Neural cell (in vitro differentiated cells): ENCODE data around the gene C6orf132. TPM values are rescaled to one million over a fixed set of nuclear protein-coding genes. Genes with fewer than 3 reads are reported as not detected.

Source experiments
- H2AFZ ChIP-seq: fragments of 200-600, 300-800 bp; sonication (generic), shearing (Covaris generic); 2 replicates; pipeline ENCODE4 v1.6.0; 2014; ENCODE audit warnings: low read depth, mild to moderate bottlenecking, antibody characterized with exemption, low read length, moderate library complexity
- H3F3A ChIP-seq: fragments of 200-600 bp; shearing (Covaris generic); 2 replicates; pipeline ENCODE4 v1.6.1; 2016; ENCODE audit warnings: mild to moderate bottlenecking, moderate library complexity, mixed read lengths, antibody characterized with exemption, low read length; ENCODE audit not compliant: insufficient read depth, poor library complexity, severe bottlenecking
- H3K27ac ChIP-seq: fragments of 200-600, 300-800 bp; sonication (generic), shearing (Covaris generic); 2 replicates; pipeline ENCODE4 v1.5.1; 2014; ENCODE audit warnings: mild to moderate bottlenecking, low read length, moderate library complexity
- H3K27me3 ChIP-seq: fragments of 300-800, 200-600 bp; sonication (generic), shearing (Covaris generic); 2 replicates; pipeline ENCODE4 v1.6.0; 2014; ENCODE audit warnings: mild to moderate bottlenecking, low read depth, low read length, moderate library complexity; ENCODE audit not compliant: insufficient read depth
- H3K36me3 ChIP-seq: fragments of 300-800, 200-600 bp; sonication (generic), shearing (Covaris generic); 2 replicates; pipeline ENCODE4 v1.5.1; 2014; ENCODE audit warnings: mild to moderate bottlenecking, antibody characterized with exemption, low read length, moderate library complexity; ENCODE audit not compliant: insufficient read depth
- H3K4me2 ChIP-seq: fragments of 300-800, 200-600 bp; sonication (generic), shearing (Covaris generic); 2 replicates; pipeline ENCODE4 v1.6.0; 2014; ENCODE audit warnings: mild to moderate bottlenecking, low read length
- H3K4me3 ChIP-seq: fragments of 300-800, 200-600 bp; sonication (generic), shearing (Covaris generic); 2 replicates; pipeline ENCODE4 v1.5.1; 2014; ENCODE audit warnings: mild to moderate bottlenecking, low read length, moderate library complexity
- H3K79me2 ChIP-seq: fragments of 200-600 bp; shearing (Covaris generic); replicated peaks from 2 replicates; pipeline ENCODE4 v1.6.0; 2014; ENCODE audit warnings: mild to moderate bottlenecking, low read length, moderate library complexity; ENCODE audit not compliant: insufficient read depth
- H3K9ac ChIP-seq: fragments of 300-800, 200-600 bp; sonication (generic), shearing (Covaris generic); 2 replicates; pipeline ENCODE4 v1.6.1; 2016; ENCODE audit warnings: mild to moderate bottlenecking, low read length, mixed read lengths
- H3K9me2 ChIP-seq: fragments of 200-600 bp; shearing (Covaris generic); 2 replicates; pipeline ENCODE4 v1.6.1; 2016; ENCODE audit warnings: mild to moderate bottlenecking, low read length, mixed read lengths; ENCODE audit not compliant: insufficient read depth
- H3K9me3 ChIP-seq: fragments of 200-600, 300-800 bp; sonication (generic), shearing (Covaris generic); 2 replicates; pipeline ENCODE4 v1.6.1; 2016; ENCODE audit warnings: mild to moderate bottlenecking, mixed run types, low read length, moderate library complexity, mixed read lengths
- H4K20me1 ChIP-seq: fragments of 200-600 bp; shearing (Covaris generic); 2 replicates; pipeline ENCODE4 v1.6.1; 2016; ENCODE audit warnings: mild to moderate bottlenecking, mixed run types; ENCODE audit not compliant: insufficient read depth
- CTCF ChIP-seq: fragments of 450-650 bp; IDR thresholded peaks from 2 replicates; pipeline ENCODE4 v1.5.1; 2014; ENCODE audit warnings: antibody characterized with exemption, mild to moderate bottlenecking, moderate library complexity; ENCODE audit not compliant: poor library complexity, severe bottlenecking
- EP300 ChIP-seq: fragments of 450-650 bp; conservative IDR thresholded peaks from 2 replicates; pipeline ENCODE4 v1.6.1; 2014; ENCODE audit warnings: antibody characterized with exemption, mild to moderate bottlenecking, moderate library complexity; ENCODE audit not compliant: poor library complexity, severe bottlenecking
- EZH2 ChIP-seq: fragments of 200-600, 300-800 bp; shearing (Covaris generic), sonication (generic); IDR thresholded peaks from 2 replicates; pipeline ENCODE4 v1.6.1; 2014; ENCODE audit warnings: antibody characterized with exemption, low read length, borderline replicate concordance, mild to moderate bottlenecking; ENCODE audit not compliant: insufficient read depth, poor library complexity, severe bottlenecking
- MXI1 ChIP-seq: fragments of 450-650 bp; conservative IDR thresholded peaks from 2 replicates; pipeline ENCODE4 v1.6.1; 2014; ENCODE audit warnings: antibody characterized with exemption, mild to moderate bottlenecking; ENCODE audit not compliant: poor library complexity, severe bottlenecking
- POLR2AphosphoS5 ChIP-seq: IDR thresholded peaks from 2 replicates; pipeline ENCODE4 v1.6.1; 2012
- RAD21 ChIP-seq: fragments of 450-650 bp; conservative IDR thresholded peaks from 2 replicates; pipeline ENCODE4 v1.6.1; 2014; ENCODE audit warnings: antibody characterized with exemption, mild to moderate bottlenecking, moderate library complexity
- REST ChIP-seq: IDR thresholded peaks from 2 replicates; pipeline ENCODE4 v1.6.1; 2012; ENCODE audit warnings: borderline replicate concordance
- SMC3 ChIP-seq: fragments of 450-650 bp; conservative IDR thresholded peaks from 2 replicates; pipeline ENCODE4 v1.6.1; 2014; ENCODE audit warnings: antibody characterized with exemption, mild to moderate bottlenecking, moderate library complexity; ENCODE audit not compliant: poor library complexity
- TAF1 ChIP-seq: IDR thresholded peaks from 2 replicates; pipeline ENCODE4 v1.6.1; 2012; ENCODE audit warnings: low read depth
- polyA plus RNA-seq: library from polyadenylated mRNA; depleted of rRNA; stranded (reverse); fragments of >200 nt; gene quantifications from 2 replicates; pipeline ENCODE4 v1.2.3, GENCODE V29; 2014

C6orf132 gene
- polyA plus RNA-seq, 1 donor from 2014 or later, result not detected

- H3K36me3 ChIP-seq, result no peaks in the 10 kb centered on the region
- H3F3A ChIP-seq, result no peaks in the 10 kb centered on the region
- TF ChIP-seq SMC3, result no peak
- TF ChIP-seq CTCF, result no peak
- TF ChIP-seq REST, result no peak
- no peak for TF ChIP-seq EZH2
- TF ChIP-seq EP300, result no peak
- TF ChIP-seq RAD21, result no peak
- no peak for TF ChIP-seq TAF1
- no peak for TF ChIP-seq POLR2AphosphoS5
- no peak for TF ChIP-seq MXI1
- H3K27ac ChIP-seq, result no peak overlapping the region
- no peaks in the 10 kb centered on the region for H3K79me2 ChIP-seq
- H2AFZ ChIP-seq, result no peak overlapping the region
- no peaks in the 10 kb centered on the region for H4K20me1 ChIP-seq
- H3K4me2 ChIP-seq, result no peak overlapping the region
- no peaks in the 10 kb centered on the region for H3K9me2 ChIP-seq
- no peak overlapping the region for H3K9ac ChIP-seq
- no peaks in the 10 kb centered on the region for H3K27me3 ChIP-seq
- no peak overlapping the region for H3K4me3 ChIP-seq
- no peaks in the 10 kb centered on the region for H3K9me3 ChIP-seq
These were observed 37.2 kb downstream of the C6orf132 start for GRCh38 chr6:42105156-42105648.

- no peaks in the 10 kb centered on the region for H3K27me3 ChIP-seq
- H3K36me3 ChIP-seq, result no peaks in the 10 kb centered on the region
- no peaks in the 10 kb centered on the region for H4K20me1 ChIP-seq
- no peak overlapping the region for H3K4me2 ChIP-seq
- no peaks in the 10 kb centered on the region for H3K79me2 ChIP-seq
- H2AFZ ChIP-seq, result no peak overlapping the region
- H3K4me3 ChIP-seq, result no peak overlapping the region
- H3F3A ChIP-seq, result no peaks in the 10 kb centered on the region
- no peaks in the 10 kb centered on the region for H3K9me2 ChIP-seq
- H3K9me3 ChIP-seq, result no peaks in the 10 kb centered on the region
- H3K9ac ChIP-seq, result no peak overlapping the region
- H3K27ac ChIP-seq, result no peak overlapping the region
- TF ChIP-seq RAD21 (no peak), EZH2 (no peak), SMC3 (no peak)
These were observed 37.7 kb downstream of the C6orf132 start for GRCh38 chr6:42104804-42105125.
